ENCODE results near the gene LYST. TPM values are rescaled to one million over a fixed set of nuclear protein-coding genes. Genes with fewer than 3 reads are reported as not detected.

LYST gene
- total RNA-seq, 2 experiments from 2014 or later, result 52.8 to 61.2 TPM

DNA sequence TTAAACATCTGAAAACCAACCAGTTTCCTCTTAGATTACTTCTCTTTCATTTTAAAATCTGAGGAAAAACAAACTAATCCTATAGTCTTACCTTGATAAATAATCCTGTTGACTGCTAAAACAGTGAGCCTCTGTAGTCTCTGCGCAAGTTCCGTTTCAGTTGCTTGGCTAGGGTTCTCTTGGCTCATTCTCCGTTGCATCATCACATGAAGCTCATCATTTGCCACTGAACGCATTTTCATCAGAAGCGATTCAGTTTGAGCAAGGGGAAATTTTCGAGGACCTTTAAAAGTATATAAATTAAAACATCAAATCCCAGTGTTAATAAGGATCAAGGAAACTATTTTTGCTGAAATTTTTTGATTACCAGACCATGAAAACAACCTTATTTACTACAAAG, 120.5 kb downstream of the LYST start:
- H3K27ac Mint-ChIP-seq, result no peak overlapping the region
- peaks cover 28% of the 10 kb centered on the region for H3K36me3 Mint-ChIP-seq
- H3K4me3 Mint-ChIP-seq, result no peak overlapping the region
- no peaks in the 10 kb centered on the region for H3K9me3 Mint-ChIP-seq
- ATAC-seq (ENCODE audit: low read depth) (no peak), DNase-seq (no peak)
- POLR2A ChIA-PET, result no interaction called here
- H3K4me1 Mint-ChIP-seq, result no peaks in the 10 kb centered on the region
- no peaks in the 10 kb centered on the region for H3K27me3 Mint-ChIP-seq

- Mint-ChIP-seq H3K4me1 (no peaks in the 10 kb centered on the region), H3K36me3 (peaks cover 29% of the 10 kb centered on the region), H3K4me3 (no peak overlapping the region), H3K27ac (no peak overlapping the region), H3K9me3 (no peaks in the 10 kb centered on the region), H3K27me3 (no peaks in the 10 kb centered on the region)
- ATAC-seq (ENCODE audit: low read depth) (no peak), DNase-seq (no peak)
- POLR2A ChIA-PET, result no interaction called here
Observed at GRCh38 chr1:235745503-235746136, 121.1 kb downstream of the LYST start.

DNA sequence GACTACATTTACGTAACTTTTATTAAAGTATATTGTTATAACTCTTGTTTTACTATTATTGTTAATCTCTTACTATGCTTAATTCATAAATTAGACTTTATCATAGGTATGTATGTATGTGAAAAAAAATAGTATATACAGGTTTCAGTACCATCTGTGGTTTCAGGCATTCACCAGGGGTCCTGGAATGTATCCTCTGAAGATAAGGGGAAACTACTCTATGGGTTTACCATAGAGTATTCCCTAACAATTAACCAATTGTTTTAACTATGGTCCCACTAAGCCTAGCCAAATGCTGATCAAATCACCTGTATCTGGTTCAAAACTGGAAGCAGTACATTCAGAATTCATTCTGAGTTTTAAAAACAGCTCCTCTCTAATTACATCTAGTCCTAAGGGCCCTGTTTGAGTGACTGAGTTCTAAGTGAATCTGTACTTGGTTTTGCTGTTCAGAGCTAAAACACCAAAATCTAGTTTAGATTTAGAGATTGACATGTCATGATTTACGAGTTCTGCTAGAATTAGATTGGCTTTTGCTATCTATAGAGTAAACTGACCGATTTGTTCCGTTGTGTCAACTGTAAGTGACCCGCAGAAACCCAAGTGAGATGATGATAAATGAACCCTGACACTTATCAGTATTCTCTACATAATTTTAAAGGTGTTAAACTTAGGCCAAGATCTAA, 123.6 kb downstream of the LYST start:
- ATAC-seq (ENCODE audit: low read depth) (no peak), DNase-seq (no peak)
- Mint-ChIP-seq H3K4me1 (no peaks in the 10 kb centered on the region), H3K36me3 (peaks cover 41% of the 10 kb centered on the region), H3K27me3 (no peaks in the 10 kb centered on the region), H3K4me3 (no peak overlapping the region), H3K27ac (no peak overlapping the region), H3K9me3 (no peaks in the 10 kb centered on the region)
- POLR2A ChIA-PET, result no interaction called here

DNA sequence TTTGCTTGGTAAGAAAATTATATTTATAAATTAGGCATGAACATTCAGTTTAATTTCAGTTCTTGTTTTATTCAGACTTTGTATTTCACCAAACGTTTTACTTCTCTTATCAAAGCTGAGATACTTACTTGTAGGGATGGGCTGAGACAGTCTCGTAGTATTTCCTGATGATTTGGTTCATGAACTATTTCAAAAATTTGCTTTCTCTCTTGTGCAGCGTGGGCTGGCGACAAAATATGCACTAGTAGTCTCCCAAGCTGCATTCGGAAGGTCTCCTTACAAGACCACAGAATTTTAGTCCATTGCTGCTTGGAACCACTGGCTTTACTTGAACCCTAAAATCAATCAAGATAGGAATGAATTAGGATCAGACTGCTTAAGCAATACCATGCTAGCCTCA, 125.4 kb downstream of the LYST start:
- no peak for DNase-seq
- H3K36me3 Mint-ChIP-seq, result peaks cover 47% of the 10 kb centered on the region
- no peak for ATAC-seq (ENCODE audit: low read depth)
- H3K4me1 Mint-ChIP-seq, result peaks cover 4% of the 10 kb centered on the region
- H3K4me3 Mint-ChIP-seq, result no peak overlapping the region
- no peaks in the 10 kb centered on the region for H3K27me3 Mint-ChIP-seq
- no peak overlapping the region for H3K27ac Mint-ChIP-seq
- no peaks in the 10 kb centered on the region for H3K9me3 Mint-ChIP-seq
- POLR2A ChIA-PET, result no interaction called here

DNA sequence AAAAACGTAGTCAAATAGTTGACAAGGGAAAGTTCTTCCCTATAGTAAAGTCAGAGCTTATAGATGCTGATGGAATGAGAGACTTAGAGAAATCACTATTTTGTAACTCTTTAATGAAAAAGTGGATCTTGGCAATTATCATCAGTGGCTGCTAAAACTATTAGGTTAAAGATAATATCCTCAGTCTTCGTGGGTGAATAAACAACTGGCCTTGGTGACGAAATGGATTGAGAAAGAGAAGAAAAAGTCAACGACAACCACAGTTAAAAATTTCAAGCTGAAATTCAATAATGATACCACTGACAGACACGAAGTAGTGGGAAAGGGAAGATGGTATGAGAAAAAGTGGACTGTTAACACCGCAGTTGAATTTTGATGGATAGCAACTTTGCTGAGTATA, 127.1 kb downstream of the LYST start:
- Mint-ChIP-seq H3K36me3 (peaks cover 44% of the 10 kb centered on the region), H3K27me3 (no peaks in the 10 kb centered on the region), H3K4me1 (peaks cover 5% of the 10 kb centered on the region), H3K9me3 (no peaks in the 10 kb centered on the region), H3K4me3 (no peak overlapping the region), H3K27ac (no peak overlapping the region)
- ATAC-seq (ENCODE audit: low read depth), result no peak
- POLR2A ChIA-PET, result no interaction called here
- DNase-seq, result no peak

GRCh38 chr1:235739124-235739523, 127.6 kb downstream of the LYST start:
- Mint-ChIP-seq H3K27ac (no peak overlapping the region), H3K9me3 (no peaks in the 10 kb centered on the region), H3K36me3 (peaks cover 39% of the 10 kb centered on the region), H3K4me1 (peaks cover 7% of the 10 kb centered on the region), H3K27me3 (no peaks in the 10 kb centered on the region), H3K4me3 (no peak overlapping the region)
- ATAC-seq (ENCODE audit: low read depth), result no peak
- POLR2A ChIA-PET, result no interaction called here
- DNase-seq, result no peak

- peaks cover 37% of the 10 kb centered on the region for H3K36me3 Mint-ChIP-seq
- POLR2A ChIA-PET, result no interaction called here
- ATAC-seq (ENCODE audit: low read depth), result no peak
- peaks cover 9% of the 10 kb centered on the region for H3K4me1 Mint-ChIP-seq
- no peak for DNase-seq
- no peaks in the 10 kb centered on the region for H3K27me3 Mint-ChIP-seq
- no peak overlapping the region for H3K27ac Mint-ChIP-seq
- H3K4me3 Mint-ChIP-seq, result no peak overlapping the region
- no peaks in the 10 kb centered on the region for H3K9me3 Mint-ChIP-seq
Observed at GRCh38 chr1:235737751-235738150, 129.0 kb downstream of the LYST start.

GRCh38 chr1:235736263-235736662, 130.4 kb downstream of the LYST start:
- Mint-ChIP-seq H3K4me3 (no peak overlapping the region), H3K27ac (no peak overlapping the region)

DNA sequence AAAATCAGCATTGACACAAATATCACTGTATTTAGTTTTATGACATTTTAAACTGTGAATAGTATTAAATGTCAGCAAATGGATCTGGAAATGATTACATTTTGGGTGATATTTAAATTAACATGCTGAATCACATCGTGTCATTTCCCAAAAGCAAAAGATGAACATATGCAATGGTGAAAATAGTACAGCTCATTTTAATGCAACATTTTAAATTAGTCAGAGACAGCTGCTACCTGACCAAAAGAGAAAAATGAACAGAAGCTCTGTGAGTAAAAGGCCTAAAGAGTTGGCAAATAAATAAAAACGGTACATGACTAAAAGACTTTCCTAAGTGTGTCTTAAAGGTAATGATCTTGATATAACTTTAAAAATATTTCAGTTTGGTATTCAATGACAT, 131.1 kb downstream of the LYST start:
- Mint-ChIP-seq H3K27ac (no peak overlapping the region), H3K27me3 (no peaks in the 10 kb centered on the region), H3K9me3 (no peaks in the 10 kb centered on the region), H3K36me3 (peaks cover 33% of the 10 kb centered on the region), H3K4me3 (no peak overlapping the region), H3K4me1 (peaks cover 9% of the 10 kb centered on the region)
- no peak for ATAC-seq (ENCODE audit: low read depth)
- no peak for DNase-seq
- POLR2A ChIA-PET, result no interaction called here

More at GRCh38 chr1:235736263-235736662, 130.4 kb downstream of the LYST start:
- no peaks in the 10 kb centered on the region for H3K9me3 Mint-ChIP-seq
- DNase-seq (no peak), ATAC-seq (ENCODE audit: low read depth) (no peak)
- H3K27me3 Mint-ChIP-seq, result no peaks in the 10 kb centered on the region
- POLR2A ChIA-PET, result no interaction called here
- H3K4me1 Mint-ChIP-seq, result peaks cover 9% of the 10 kb centered on the region
- peaks cover 32% of the 10 kb centered on the region for H3K36me3 Mint-ChIP-seq

DNA sequence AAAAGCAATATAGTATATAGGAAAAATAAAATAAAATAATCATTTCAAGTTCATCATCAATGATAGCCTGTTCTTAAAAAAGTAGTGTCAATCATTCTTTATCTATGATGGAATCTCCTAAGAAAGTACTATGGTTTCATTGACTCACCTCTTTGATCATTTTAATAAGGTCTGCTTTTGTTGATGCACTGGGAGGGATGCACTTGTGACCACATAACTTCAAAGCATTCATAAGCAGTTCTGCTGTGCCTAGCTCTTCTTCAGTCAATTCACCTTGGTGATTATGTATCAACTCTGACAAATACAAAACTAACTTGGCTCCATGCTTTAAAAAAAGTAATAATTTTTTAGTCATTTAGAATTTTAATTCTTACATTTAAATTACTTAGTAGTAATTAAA, 132.4 kb downstream of the LYST start:
- no peak overlapping the region for H3K4me3 Mint-ChIP-seq
- POLR2A ChIA-PET, result no interaction called here
- no peak overlapping the region for H3K27ac Mint-ChIP-seq
- peak; percentile 94 for ATAC-seq (ENCODE audit: low read depth)
- no peak for DNase-seq
- no peaks in the 10 kb centered on the region for H3K27me3 Mint-ChIP-seq
- no peaks in the 10 kb centered on the region for H3K9me3 Mint-ChIP-seq
- peaks cover 24% of the 10 kb centered on the region for H3K36me3 Mint-ChIP-seq
- peaks cover 9% of the 10 kb centered on the region for H3K4me1 Mint-ChIP-seq

GRCh38 chr1:235730007-235730406, 136.7 kb downstream of the LYST start:
- DNase-seq, result no peak
- Mint-ChIP-seq H3K27ac (no peak overlapping the region), H3K27me3 (no peaks in the 10 kb centered on the region), H3K4me1 (peaks cover 3% of the 10 kb centered on the region), H3K36me3 (peaks cover 6% of the 10 kb centered on the region), H3K9me3 (no peaks in the 10 kb centered on the region), H3K4me3 (no peak overlapping the region)
- no peak for ATAC-seq (ENCODE audit: low read depth)
- POLR2A ChIA-PET, result no interaction called here

DNA sequence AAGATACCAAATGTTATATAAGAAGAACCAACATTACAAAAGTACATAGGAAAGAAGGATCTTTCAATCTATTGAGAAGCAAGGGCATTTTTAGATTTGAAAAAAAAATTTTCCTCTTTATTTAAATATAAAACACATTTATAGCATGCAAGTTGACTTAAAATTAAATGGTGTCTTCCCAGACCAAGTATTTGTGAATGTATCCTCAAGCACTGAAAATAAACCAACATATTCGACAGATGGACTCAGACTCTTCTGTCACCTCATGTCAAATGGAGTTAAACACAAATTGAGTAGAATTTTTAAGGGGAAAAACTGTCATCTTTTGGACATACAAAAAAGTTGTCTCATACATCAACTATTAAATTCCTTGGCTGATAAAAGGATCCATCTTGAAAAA, 140.1 kb downstream of the LYST start:
- ATAC-seq (ENCODE audit: low read depth) (no peak), DNase-seq (no peak)
- POLR2A ChIA-PET, result no interaction called here
- H3K9me3 Mint-ChIP-seq, result no peaks in the 10 kb centered on the region
- H3K36me3 Mint-ChIP-seq, result peaks cover 5% of the 10 kb centered on the region
- no peak overlapping the region for H3K27ac Mint-ChIP-seq
- no peaks in the 10 kb centered on the region for H3K27me3 Mint-ChIP-seq
- no peaks in the 10 kb centered on the region for H3K4me1 Mint-ChIP-seq
- no peak overlapping the region for H3K4me3 Mint-ChIP-seq

DNA sequence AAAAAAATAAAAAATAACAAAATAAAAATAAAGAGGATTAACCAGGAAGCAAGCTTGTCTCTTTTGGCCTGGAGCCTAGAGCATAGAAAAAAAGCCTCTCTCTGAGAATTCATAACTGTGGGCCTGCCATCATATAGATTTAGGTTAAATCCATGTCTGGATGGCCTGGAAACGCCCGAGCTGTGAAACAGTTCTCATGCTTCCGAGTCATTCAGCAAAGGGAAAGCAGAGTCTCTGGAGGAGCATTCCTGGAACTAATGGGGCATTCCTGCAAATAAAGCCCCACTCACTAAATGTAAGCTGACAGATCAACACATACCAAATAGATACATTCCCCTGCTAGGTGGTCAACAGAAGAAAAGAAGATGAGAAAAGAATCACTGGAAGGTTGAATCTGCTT, 141.3 kb downstream of the LYST start:
- no peak for ATAC-seq (ENCODE audit: low read depth)
- H3K27me3 Mint-ChIP-seq, result no peaks in the 10 kb centered on the region
- DNase-seq, result no peak
- H3K36me3 Mint-ChIP-seq, result peaks cover 5% of the 10 kb centered on the region
- no peaks in the 10 kb centered on the region for H3K9me3 Mint-ChIP-seq
- no peaks in the 10 kb centered on the region for H3K4me1 Mint-ChIP-seq
- POLR2A ChIA-PET, result no interaction called here
- no peak overlapping the region for H3K4me3 Mint-ChIP-seq
- no peak overlapping the region for H3K27ac Mint-ChIP-seq

- POLR2A ChIA-PET, result no interaction called here
- no peaks in the 10 kb centered on the region for H3K4me1 Mint-ChIP-seq
- H3K27me3 Mint-ChIP-seq, result no peaks in the 10 kb centered on the region
- DNase-seq (no peak), ATAC-seq (ENCODE audit: low read depth) (no peak)
- no peak overlapping the region for H3K27ac Mint-ChIP-seq
- H3K9me3 Mint-ChIP-seq, result no peaks in the 10 kb centered on the region
- H3K36me3 Mint-ChIP-seq, result peaks cover 8% of the 10 kb centered on the region
- H3K4me3 Mint-ChIP-seq, result no peak overlapping the region
Observed at GRCh38 chr1:235724730-235725129, 142.0 kb downstream of the LYST start.
